IMR-90 (cell line): ENCODE results near the gene MYO1D. TPM values are rescaled to one million over a fixed set of nuclear protein-coding genes. Genes with fewer than 3 reads are reported as not detected.

Source experiments
- ATAC-seq: fragments of 200-7000 bp; cut with Tn5 transposase; 2 replicates; pipeline ENCODE4 v1.9.1; 2020; ENCODE audit warnings: low read depth, mild to moderate bottlenecking, moderate library complexity
- BruUV-seq: library from RNA; stranded (reverse); fragments of 400-500 nt; replicated peaks from 2 replicates; lab custom pipeline; 2021; lab: Mats Ljungman, UMichigan
- CTCF ChIA-PET: fragments of 300-600 bp; formaldehyde crosslinking; extraction: SDS; loops from one replicate; lab custom pipeline; 2021; ENCODE audit warnings: antibody characterized with exemption; lab: Yijun Ruan, JAX
- POLR2A ChIA-PET: fragments of 300-600 bp; sonication (Branson Sonifier 250); formaldehyde crosslinking; loops from one replicate; lab custom pipeline; 2022; ENCODE audit warnings: antibody characterized with exemption; ENCODE audit not compliant: unreplicated experiment; lab: Charles Lee
- DNase-seq: peaks from one replicate; pipeline ENCODE4 v3.0.0; 2013
- H2AFZ ChIP-seq: replicated peaks from 2 replicates; pipeline ENCODE3; 2013; ENCODE audit warnings: low read length, mild to moderate bottlenecking; ENCODE audit not compliant: poor library complexity
- H2AK5ac ChIP-seq: 2 replicates; pipeline ENCODE4 v1.6.1; 2013; ENCODE audit warnings: low read depth, low read length, inconsistent platforms
- H2AK9ac ChIP-seq: replicated peaks from 2 replicates; pipeline ENCODE3; 2013; ENCODE audit warnings: mild to moderate bottlenecking, low read depth, low read length, moderate library complexity; ENCODE audit not compliant: poor library complexity
- H2BK120ac ChIP-seq: 2 replicates; pipeline ENCODE4 v1.6.1; 2013; ENCODE audit warnings: low read depth, low read length, inconsistent platforms
- H2BK15ac ChIP-seq: 3 replicates; pipeline ENCODE4 v1.6.1; 2013; ENCODE audit warnings: low read depth, low read length, inconsistent platforms
- H2BK20ac ChIP-seq: 2 replicates; pipeline ENCODE4 v1.6.1; 2013; ENCODE audit warnings: low read depth, mild to moderate bottlenecking, inconsistent platforms, low read length, moderate library complexity
- H2BK5ac ChIP-seq: 2 replicates; pipeline ENCODE4 v1.6.1; 2013; ENCODE audit warnings: mild to moderate bottlenecking, low read depth, low read length, inconsistent platforms; ENCODE audit not compliant: poor library complexity, severe bottlenecking
- H3K14ac ChIP-seq: replicated peaks from 2 replicates; pipeline ENCODE4 v1.6.1; 2013; ENCODE audit warnings: low read depth, low read length, inconsistent platforms
- H3K18ac ChIP-seq: 2 replicates; pipeline ENCODE4 v1.6.1; 2013; ENCODE audit warnings: low read depth, low read length, control low read depth
- H3K23ac ChIP-seq: 2 replicates; pipeline ENCODE4 v1.6.1; 2013; ENCODE audit warnings: low read depth, low read length, inconsistent platforms
- H3K27ac ChIP-seq: 2 replicates; pipeline ENCODE4 v1.5.1; 2013; ENCODE audit warnings: mild to moderate bottlenecking, control low read depth, low read length; ENCODE audit not compliant: insufficient read depth
- H3K27me3 ChIP-seq: 2 replicates; pipeline ENCODE4 v1.6.1; 2013; ENCODE audit warnings: low read length; ENCODE audit not compliant: control insufficient read depth, insufficient read depth
- H3K36me3 ChIP-seq: 2 replicates; pipeline ENCODE4 v1.6.1; 2013; ENCODE audit warnings: low read length, mixed read lengths; ENCODE audit not compliant: control insufficient read depth, insufficient read depth
- H3K4ac ChIP-seq: 2 replicates; pipeline ENCODE4 v1.6.1; 2013; ENCODE audit warnings: low read depth, low read length, inconsistent platforms
- H3K4me1 ChIP-seq: 2 replicates; pipeline ENCODE4 v1.6.1; 2013; ENCODE audit warnings: low read length, mixed read lengths; ENCODE audit not compliant: control insufficient read depth, insufficient read depth
- H3K4me2 ChIP-seq: 2 replicates; pipeline ENCODE4 v1.6.1; 2013; ENCODE audit warnings: low read depth, mild to moderate bottlenecking, control low read depth, low read length, moderate library complexity
- H3K4me3 ChIP-seq: 2 replicates; pipeline ENCODE4 v1.5.1; 2013; ENCODE audit warnings: low read depth, mild to moderate bottlenecking, control low read depth, low read length, moderate library complexity; ENCODE audit not compliant: insufficient read depth
- H3K56ac ChIP-seq: 2 replicates; pipeline ENCODE4 v1.6.1; 2013; ENCODE audit warnings: low read length, inconsistent platforms; ENCODE audit not compliant: insufficient read depth; ENCODE audit errors: extremely low read depth
- H3K79me1 ChIP-seq, 2 experiments: 2 replicates each; pipeline ENCODE4 v1.6.1; 2013; ENCODE audit warnings: low read length in 2 of 2, inconsistent platforms in 1 of 2, low read depth in 1 of 2
- H3K9ac ChIP-seq: 2 replicates; pipeline ENCODE4 v1.6.1; 2013; ENCODE audit warnings: low read depth, low read length, control low read depth
- H3K9me1 ChIP-seq: 2 replicates; pipeline ENCODE4 v1.6.1; 2013; ENCODE audit warnings: low read length, inconsistent platforms; ENCODE audit not compliant: insufficient read depth
- H3K9me3 ChIP-seq: 2 replicates; pipeline ENCODE4 v1.6.1; 2013; ENCODE audit warnings: low read length; ENCODE audit not compliant: control insufficient read depth, insufficient read depth
- H4K20me1 ChIP-seq: 2 replicates; pipeline ENCODE4 v1.6.1; 2013; ENCODE audit warnings: low read length, inconsistent platforms; ENCODE audit not compliant: insufficient read depth
- H4K5ac ChIP-seq: 2 replicates; pipeline ENCODE4 v1.6.1; 2013; ENCODE audit warnings: mild to moderate bottlenecking, low read depth, low read length, control low read depth
- H4K8ac ChIP-seq, 2 experiments: 2 replicates each; pipeline ENCODE4 v1.6.1; 2013; ENCODE audit warnings: low read depth in 2 of 2, low read length in 2 of 2, control low read depth in 1 of 2, inconsistent platforms in 1 of 2
- H4K91ac ChIP-seq: 2 replicates; pipeline ENCODE4 v1.6.1; 2013; ENCODE audit warnings: low read depth, low read length, inconsistent platforms; ENCODE audit not compliant: insufficient read depth
- BHLHE40 ChIP-seq: fragments of 150-350 bp; IDR thresholded peaks from 2 replicates; pipeline ENCODE4 v1.6.1; 2016; ENCODE audit warnings: mild to moderate bottlenecking, low read depth, low read length
- CEBPB ChIP-seq: IDR thresholded peaks from 2 replicates; pipeline ENCODE4 v1.6.1; 2012; ENCODE audit warnings: low read depth, low read length, improper control_type of control experiment
- CHD1 ChIP-seq: IDR thresholded peaks from 2 replicates; pipeline ENCODE4 v1.6.1; 2012; ENCODE audit warnings: low read depth, low read length, improper control_type of control experiment
- ELK1 ChIP-seq: fragments of 150-350 bp; IDR thresholded peaks from 2 replicates; pipeline ENCODE4 v1.6.1; 2016; ENCODE audit warnings: low read depth, mild to moderate bottlenecking, low read length, moderate library complexity, borderline replicate concordance
- FOS ChIP-seq: fragments of 150-350 bp; IDR thresholded peaks from 2 replicates; pipeline ENCODE4 v1.6.1; 2016; ENCODE audit warnings: low read depth, low read length
- MAFK ChIP-seq: IDR thresholded peaks from 2 replicates; pipeline ENCODE4 v1.6.1; 2012; ENCODE audit warnings: low read depth, low read length, improper control_type of control experiment
- MAZ ChIP-seq: IDR thresholded peaks from 2 replicates; pipeline ENCODE4 v1.6.1; 2012; ENCODE audit warnings: low read depth, mild to moderate bottlenecking, low read length, improper control_type of control experiment, moderate library complexity, borderline replicate concordance
- MXI1 ChIP-seq: IDR thresholded peaks from 2 replicates; pipeline ENCODE4 v1.6.1; 2012; ENCODE audit warnings: low read depth, mild to moderate bottlenecking, low read length, moderate library complexity, borderline replicate concordance
- NFE2L2 ChIP-seq: fragments of 150-350 bp; IDR thresholded peaks from 2 replicates; pipeline ENCODE4 v1.6.1; 2016; ENCODE audit warnings: low read depth, mild to moderate bottlenecking, low read length
- POLR2A ChIP-seq: IDR thresholded peaks from 2 replicates; pipeline ENCODE4 v1.6.1; 2012; ENCODE audit warnings: mild to moderate bottlenecking, low read depth, low read length
- RAD21 ChIP-seq: IDR thresholded peaks from 2 replicates; pipeline ENCODE4 v1.6.1; 2012; ENCODE audit warnings: low read length, improper control_type of control experiment
- RCOR1 ChIP-seq: IDR thresholded peaks from 2 replicates; pipeline ENCODE4 v1.6.1; 2012; ENCODE audit warnings: mild to moderate bottlenecking, low read length, improper control_type of control experiment; ENCODE audit not compliant: insufficient replicate concordance
- SMC3 ChIP-seq: fragments of 150-350 bp; IDR thresholded peaks from 2 replicates; pipeline ENCODE4 v1.6.1; 2016; ENCODE audit warnings: low read depth, mild to moderate bottlenecking, antibody characterized with exemption, low read length, moderate library complexity
- USF2 ChIP-seq: fragments of 150-350 bp; IDR thresholded peaks from 2 replicates; pipeline ENCODE4 v1.6.1; 2017; ENCODE audit warnings: mild to moderate bottlenecking, antibody characterized with exemption, low read length, low read depth
- WGBS, 2 experiments: methylation state at CpG; one replicate each; pipeline versions ENCODE4 v1.1.5 to v1.1.7; 2013; ENCODE audit warnings: missing lambda C conversion rate in 2 of 2; ENCODE audit not compliant: insufficient read length in 1 of 2; ENCODE audit errors: extremely low coverage in 2 of 2; 5-methylcytosine and 5-hydroxymethylcytosine counted together
- dilution Hi-C: fragments of 300-500 bp; cut with HindIII; formaldehyde crosslinking; loops from one replicate; pipeline ENCODE4 v1.14.3; 2018; ENCODE audit warnings: low sequenced_read_pairs; ENCODE audit not compliant: unreplicated experiment
- in situ Hi-C: fragments of 300-500 bp; cut with MboI; formaldehyde crosslinking; loops from 3 replicates; pipeline ENCODE4 v1.14.3; 2019; ENCODE audit warnings: low sequenced_read_pairs, inconsistent platforms, mixed read lengths
- intact Hi-C: fragments of 100-400 bp; cut with micrococcal nuclease; formaldehyde crosslinking; loops from 2 replicates; pipeline ENCODE4 v1.10.0; 2022
- polyA plus RNA-seq, 3 experiments: library from polyadenylated mRNA; depleted of rRNA; stranded (reverse); fragments of >200 nt; gene quantifications; 2 replicates each; pipeline ENCODE4 v1.2.3, GENCODE V29; 2012; ENCODE audit warnings: low replicate concordance in 1 of 3
- total RNA-seq: library from RNA; depleted of rRNA; stranded (reverse); fragments of >200 nt; gene quantifications from 2 replicates; pipeline ENCODE4 v1.2.3, GENCODE V29; 2012

MYO1D gene
- total and polyA plus RNA-seq, 2 of the 4 experiments (the other 2 are of a cell fraction), result 0.63 to 0.90 TPM

GRCh38 chr17:32533296-32533695 lies 343.6 kb downstream of the MYO1D start:
- no peak overlapping the region for H3K27ac ChIP-seq
- intact Hi-C loops (no loop called here), in situ Hi-C loops (no loop called here), dilution Hi-C loops (no loop called here)
- H3K23ac ChIP-seq, result no peak overlapping the region
- no peak overlapping the region for H3K4ac ChIP-seq
- H3K18ac ChIP-seq, result no peak overlapping the region
- TF ChIP-seq MAFK (no peak), FOS (no peak), USF2 (no peak), POLR2A (no peak), MXI1 (no peak), SMC3 (no peak), MAZ (no peak), RAD21 (no peak), ELK1 (no peak), CHD1 (no peak), BHLHE40 (no peak), RCOR1 (no peak), CEBPB (no peak), NFE2L2 (no peak)
- no peak overlapping the region for H4K5ac ChIP-seq
- H4K91ac ChIP-seq, result no peak overlapping the region
- no peak overlapping the region for H2BK20ac ChIP-seq
- no peak overlapping the region for H2BK5ac ChIP-seq
- H2AK5ac ChIP-seq, result no peak overlapping the region
- no peak overlapping the region for H3K4me2 ChIP-seq
- H4K20me1 ChIP-seq, result no peaks in the 10 kb centered on the region
- ChIA-PET POLR2A (no interaction called here), CTCF (no interaction called here)
- peaks cover 1% of the 10 kb centered on the region; the same call in 1 of the 2 replicates for H3K4me1 ChIP-seq
- BruUV-seq, result no TSS peak
- H2BK120ac ChIP-seq, result no peak overlapping the region
- 46% methylated on average over 3 of the region's 3 CpGs; no CpG with 5 or more reads in 1 of the 2 experiments for WGBS, 2 experiments
- H3K4me3 ChIP-seq, result no peak overlapping the region
- no peaks in the 10 kb centered on the region for H3K79me1 ChIP-seq
- DNase-seq (no peak), ATAC-seq (no peak)
- no peak overlapping the region for H4K8ac ChIP-seq
- H3K9me3 ChIP-seq, result no peaks in the 10 kb centered on the region
- H3K9ac ChIP-seq, result no peak overlapping the region
- H2AFZ ChIP-seq, result no peak overlapping the region
- H3K9me1 ChIP-seq, result no peaks in the 10 kb centered on the region
- peaks cover 9% of the 10 kb centered on the region for H3K27me3 ChIP-seq
- no peak overlapping the region for H2AK9ac ChIP-seq
- no peak overlapping the region for H3K14ac ChIP-seq
- H3K36me3 ChIP-seq, result no peaks in the 10 kb centered on the region
- H3K56ac ChIP-seq, result no peak overlapping the region
- H2BK15ac ChIP-seq, result no peak overlapping the region
